RWPE2 (cell line): ENCODE measurements around the gene HIPK2.

ENCODE experiments used
- ATAC-seq: fragments of 200-7000 bp; cut with Tn5 transposase; 3 replicates; pipeline ENCODE4 v1.9.1; 2021; ENCODE audit warnings: low read depth
- DNase-seq: peaks from one replicate; pipeline ENCODE4 v3.0.0-alpha.2; 2020; ENCODE audit warnings: low spot score
- H3K27ac ChIP-seq: fragments of 450-650 bp; 2 replicates; pipeline ENCODE4 v1.5.1; 2017; ENCODE audit warnings: mild to moderate bottlenecking; ENCODE audit not compliant: poor library complexity, severe bottlenecking
- H3K27me3 ChIP-seq: fragments of 250-450 bp; sonication (Bioruptor Pico); 2 replicates; pipeline ENCODE4 v1.5.1; 2021; ENCODE audit warnings: mild to moderate bottlenecking, moderate library complexity; ENCODE audit not compliant: insufficient read depth, poor library complexity, severe bottlenecking
- H3K36me3 ChIP-seq: fragments of 250-450 bp; sonication (Bioruptor Pico); 2 replicates; pipeline ENCODE4 v1.5.1; 2020; ENCODE audit warnings: low read depth, mild to moderate bottlenecking, moderate library complexity
- H3K4me1 ChIP-seq: fragments of 250-450 bp; sonication (Bioruptor Pico); 2 replicates; pipeline ENCODE4 v1.5.1; 2021; ENCODE audit warnings: mild to moderate bottlenecking, moderate library complexity; ENCODE audit not compliant: insufficient read depth, poor library complexity, severe bottlenecking
- H3K4me3 ChIP-seq: fragments of 250-450 bp; sonication (Bioruptor Pico); 2 replicates; pipeline ENCODE4 v1.5.1; 2021; ENCODE audit warnings: mild to moderate bottlenecking, moderate library complexity; ENCODE audit not compliant: severe bottlenecking
- H3K9me3 ChIP-seq: fragments of 250-450 bp; sonication (Bioruptor Pico); 2 replicates; pipeline ENCODE4 v1.5.1; 2021; ENCODE audit warnings: mild to moderate bottlenecking, moderate library complexity; ENCODE audit not compliant: severe bottlenecking
- TF ChIP-seq, protein P1 (sequence below): fragments of 450-650 bp; IDR thresholded peaks from one replicate; pipeline ENCODE4 v1.5.1; 2017; ENCODE audit warnings: mild to moderate bottlenecking, moderate library complexity; ENCODE audit not compliant: poor library complexity, severe bottlenecking

Gene HIPK2

DNA sequence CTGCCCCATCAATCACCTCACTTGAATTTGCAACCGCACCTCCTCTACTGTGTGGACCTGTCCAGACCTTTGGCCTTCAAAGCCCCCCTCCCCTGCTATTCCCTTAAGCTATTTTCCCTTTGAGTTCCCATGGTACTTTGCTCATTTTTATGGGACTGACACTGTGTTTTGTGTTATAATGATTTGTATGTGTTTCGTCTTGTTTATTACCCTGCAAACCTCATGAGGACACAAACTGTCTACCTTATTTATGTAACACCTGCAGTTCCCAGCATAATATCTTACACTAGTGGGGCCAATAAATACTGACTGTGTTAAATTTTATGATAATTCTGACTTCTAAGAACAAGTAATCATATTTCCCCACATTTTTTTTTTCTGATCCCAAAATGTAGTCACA, 183.7 kb downstream of the HIPK2 start:
- TF ChIP-seq, protein P1, sequence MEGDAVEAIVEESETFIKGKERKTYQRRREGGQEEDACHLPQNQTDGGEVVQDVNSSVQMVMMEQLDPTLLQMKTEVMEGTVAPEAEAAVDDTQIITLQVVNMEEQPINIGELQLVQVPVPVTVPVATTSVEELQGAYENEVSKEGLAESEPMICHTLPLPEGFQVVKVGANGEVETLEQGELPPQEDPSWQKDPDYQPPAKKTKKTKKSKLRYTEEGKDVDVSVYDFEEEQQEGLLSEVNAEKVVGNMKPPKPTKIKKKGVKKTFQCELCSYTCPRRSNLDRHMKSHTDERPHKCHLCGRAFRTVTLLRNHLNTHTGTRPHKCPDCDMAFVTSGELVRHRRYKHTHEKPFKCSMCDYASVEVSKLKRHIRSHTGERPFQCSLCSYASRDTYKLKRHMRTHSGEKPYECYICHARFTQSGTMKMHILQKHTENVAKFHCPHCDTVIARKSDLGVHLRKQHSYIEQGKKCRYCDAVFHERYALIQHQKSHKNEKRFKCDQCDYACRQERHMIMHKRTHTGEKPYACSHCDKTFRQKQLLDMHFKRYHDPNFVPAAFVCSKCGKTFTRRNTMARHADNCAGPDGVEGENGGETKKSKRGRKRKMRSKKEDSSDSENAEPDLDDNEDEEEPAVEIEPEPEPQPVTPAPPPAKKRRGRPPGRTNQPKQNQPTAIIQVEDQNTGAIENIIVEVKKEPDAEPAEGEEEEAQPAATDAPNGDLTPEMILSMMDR = no peak
- Histone ChIP-seq H3K4me1 (no peaks in the 10 kb centered on the region), H3K27ac (no peak overlapping the region), H3K9me3 (no peaks in the 10 kb centered on the region), H3K27me3 (no peaks in the 10 kb centered on the region), H3K36me3 (peaks cover 86% of the 10 kb centered on the region), H3K4me3 (no peak overlapping the region)
- DNase-seq (no peak), ATAC-seq (no peak)

DNA sequence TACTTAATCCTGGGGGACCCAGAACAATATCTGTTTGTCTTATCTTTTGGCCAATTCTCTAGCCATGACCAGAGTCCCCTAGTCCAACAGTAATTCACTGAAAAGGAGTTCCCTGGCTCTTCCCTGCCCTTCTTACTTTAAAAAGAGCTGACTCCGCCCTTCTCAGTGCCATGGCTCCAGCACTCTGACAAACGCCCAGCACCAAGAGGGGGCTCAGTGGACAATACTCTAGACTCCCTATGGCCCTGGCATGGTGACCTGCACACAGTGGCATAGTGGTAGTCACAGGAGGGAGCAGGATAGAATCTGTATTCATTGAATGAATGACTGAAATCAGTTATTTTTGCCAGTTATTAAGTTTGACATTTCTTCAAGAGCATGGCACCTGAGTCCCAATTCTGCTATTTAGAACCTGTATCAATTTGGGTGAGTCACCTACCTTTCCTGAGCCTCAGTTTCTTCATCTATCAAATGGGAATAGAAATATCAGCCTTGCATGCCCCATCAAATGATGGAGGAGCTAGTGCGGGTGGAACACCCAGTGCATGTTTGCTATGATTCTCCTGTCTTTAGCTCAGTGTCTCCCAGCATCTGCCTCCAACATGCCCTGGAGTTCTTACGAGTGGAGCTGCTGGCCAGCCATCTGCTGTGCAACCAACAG, 184.9 kb downstream of the HIPK2 start:
- ATAC-seq = no peak
- TF ChIP-seq, protein P1 = no peak
- Histone ChIP-seq H3K36me3 (peaks cover 80% of the 10 kb centered on the region), H3K27ac (no peak overlapping the region), H3K4me1 (no peaks in the 10 kb centered on the region), H3K9me3 (no peaks in the 10 kb centered on the region), H3K4me3 (no peak overlapping the region), H3K27me3 (no peaks in the 10 kb centered on the region)
- DNase-seq = no peak

DNA sequence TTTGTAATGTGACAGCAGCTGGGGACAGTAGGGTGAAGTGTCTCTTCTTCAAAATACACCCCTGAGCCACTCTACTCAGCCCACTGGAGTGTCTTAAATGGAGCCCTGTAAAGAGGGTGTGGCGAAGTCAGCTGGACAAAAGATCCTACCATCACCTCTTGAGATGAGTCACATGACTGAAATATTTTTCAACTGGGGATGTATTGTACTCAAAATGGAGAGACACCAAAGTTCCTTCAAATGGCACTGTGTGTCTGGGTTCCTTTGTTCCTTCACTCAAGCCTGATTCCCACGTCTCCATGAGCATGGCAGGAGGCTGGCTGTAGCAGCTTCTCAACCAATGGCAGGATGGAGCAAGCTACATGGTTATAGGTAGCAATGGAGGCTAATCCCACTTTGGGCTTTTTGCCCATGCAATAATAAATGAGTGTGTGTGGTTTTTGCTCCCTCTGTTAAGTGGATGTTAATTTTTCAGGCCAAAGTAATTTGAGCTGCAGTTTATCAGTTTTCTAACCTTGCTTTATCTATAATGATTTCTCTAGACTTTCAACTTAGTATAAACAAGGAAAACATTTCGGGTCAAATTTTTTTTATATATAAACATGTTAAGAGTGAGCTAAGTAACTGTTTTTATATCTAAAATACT, 186.1 kb downstream of the HIPK2 start:
- DNase-seq (no peak), ATAC-seq (no peak)
- no peak overlapping the region for H3K4me3 ChIP-seq
- H3K9me3 ChIP-seq = no peaks in the 10 kb centered on the region
- H3K4me1 ChIP-seq = no peaks in the 10 kb centered on the region
- TF ChIP-seq, protein P1 = no peak
- H3K36me3 ChIP-seq = peaks cover 76% of the 10 kb centered on the region
- H3K27me3 ChIP-seq = no peaks in the 10 kb centered on the region
- no peak overlapping the region for H3K27ac ChIP-seq

DNA sequence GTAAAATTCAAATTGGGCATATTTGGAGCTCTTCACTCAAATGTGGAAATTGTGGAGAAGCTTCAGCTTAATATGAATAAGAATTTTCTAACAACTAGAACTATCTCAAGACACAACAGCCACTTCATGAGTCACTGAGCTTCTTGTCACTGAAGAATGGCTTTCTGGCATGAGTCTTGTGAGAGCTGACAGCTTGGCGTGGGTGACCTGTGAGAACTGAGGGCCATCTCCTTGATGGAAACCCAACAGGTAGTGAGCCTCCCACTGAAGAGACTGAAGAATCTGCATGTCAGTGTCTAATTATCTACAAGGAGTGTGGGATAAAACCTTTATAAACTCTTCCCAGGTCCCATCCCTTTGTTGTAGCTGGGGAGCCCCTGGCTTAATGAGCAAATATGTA, 188.3 kb downstream of the HIPK2 start:
- H3K36me3 ChIP-seq = peaks cover 67% of the 10 kb centered on the region
- no peak overlapping the region for H3K27ac ChIP-seq
- H3K4me3 ChIP-seq = no peak overlapping the region
- no peaks in the 10 kb centered on the region for H3K27me3 ChIP-seq
- DNase-seq = no peak
- TF ChIP-seq, protein P1 = no peak
- no peak for ATAC-seq
- no peaks in the 10 kb centered on the region for H3K9me3 ChIP-seq
- no peaks in the 10 kb centered on the region for H3K4me1 ChIP-seq

DNA sequence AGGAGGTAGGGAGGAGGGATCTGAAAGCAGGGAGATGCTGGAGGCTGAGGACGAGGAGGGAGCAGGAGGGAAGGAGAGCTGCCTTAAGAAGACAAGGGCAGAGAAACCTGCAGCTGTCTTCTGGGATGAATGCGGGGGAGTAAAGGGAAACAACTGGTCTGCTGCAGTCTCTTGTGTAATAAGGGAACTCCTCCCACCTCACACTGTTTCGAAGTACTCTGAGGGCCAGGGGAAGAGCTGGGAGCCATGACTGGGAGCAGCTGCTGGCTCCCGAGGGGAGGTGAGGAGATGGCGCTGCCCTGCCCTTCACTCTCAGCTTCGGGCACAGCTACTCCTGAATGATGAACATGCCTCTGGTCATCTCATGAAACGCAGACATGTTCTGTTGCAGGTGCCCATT, 189.2 kb downstream of the HIPK2 start:
- ATAC-seq (no peak), DNase-seq (no peak)
- H3K27ac ChIP-seq = no peak overlapping the region
- H3K27me3 ChIP-seq = no peaks in the 10 kb centered on the region
- H3K4me1 ChIP-seq = no peaks in the 10 kb centered on the region
- TF ChIP-seq, protein P1 = no peak
- peaks cover 62% of the 10 kb centered on the region for H3K36me3 ChIP-seq
- no peaks in the 10 kb centered on the region for H3K9me3 ChIP-seq
- H3K4me3 ChIP-seq = no peak overlapping the region
